ENCODE data around the gene UNC80.

DNA sequence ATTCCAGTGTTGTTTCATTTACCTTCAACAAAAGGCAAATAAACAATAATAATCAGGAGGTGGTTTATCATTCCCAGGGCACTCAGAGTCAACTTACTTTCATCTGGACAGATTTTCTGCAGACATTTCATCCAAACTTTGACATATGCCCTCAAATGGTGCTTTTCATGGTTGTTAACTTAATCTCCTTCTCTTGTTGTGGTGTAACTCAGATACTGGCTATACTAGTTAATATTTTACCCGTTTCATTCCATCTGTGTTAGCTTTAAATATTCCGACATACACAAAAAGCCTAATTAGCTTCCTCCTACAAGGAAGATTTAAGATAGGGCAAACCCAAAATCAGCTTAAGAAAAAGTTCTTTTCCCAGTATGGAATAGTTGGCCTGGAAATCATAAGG is 186.4 kb downstream of the UNC80 start:
- TF ChIP-seq CTCF (IDR thresholded peaks at IDR 0.05; ENCODE audit: extremely low read depth in 1 of 2, insufficient read depth in 1 of 2, low read depth in 1 of 2, low read length in 2 of 2) (no peak), POLR2A (IDR thresholded peaks at IDR 0.05; ENCODE audit: low read depth, low read length) (no peak), POLR2AphosphoS5 (IDR thresholded peaks at IDR 0.05; ENCODE audit: insufficient read depth, low read depth, low read length) (no peak), EZH2 (IDR thresholded peaks at IDR 0.05; ENCODE audit: borderline replicate concordance, low read depth, low read length, severe bottlenecking) (no peak), MYC (IDR thresholded peaks at IDR 0.05; ENCODE audit: low read depth, low read length) (no peak), MAX (IDR thresholded peaks at IDR 0.05; ENCODE audit: insufficient read depth, insufficient read length) (no peak), JUN (IDR thresholded peaks at IDR 0.05; ENCODE audit: borderline replicate concordance, insufficient read depth, insufficient read length, low read depth) (no peak)

Measured in endothelial cell of umbilical vein (primary cell).